ENCODE data around the gene TBPL1. TPM values are rescaled to one million over a fixed set of nuclear protein-coding genes. Genes with fewer than 3 reads are reported as not detected.
"Not testable (repeated sequence)": the region's sequence is repeated elsewhere in the genome, so short reads cannot be mapped to it uniquely, and the experiment has no call there.

Gene TBPL1
- 32.0 and 35.2 TPM in 2 replicates for total RNA-seq

DNA sequence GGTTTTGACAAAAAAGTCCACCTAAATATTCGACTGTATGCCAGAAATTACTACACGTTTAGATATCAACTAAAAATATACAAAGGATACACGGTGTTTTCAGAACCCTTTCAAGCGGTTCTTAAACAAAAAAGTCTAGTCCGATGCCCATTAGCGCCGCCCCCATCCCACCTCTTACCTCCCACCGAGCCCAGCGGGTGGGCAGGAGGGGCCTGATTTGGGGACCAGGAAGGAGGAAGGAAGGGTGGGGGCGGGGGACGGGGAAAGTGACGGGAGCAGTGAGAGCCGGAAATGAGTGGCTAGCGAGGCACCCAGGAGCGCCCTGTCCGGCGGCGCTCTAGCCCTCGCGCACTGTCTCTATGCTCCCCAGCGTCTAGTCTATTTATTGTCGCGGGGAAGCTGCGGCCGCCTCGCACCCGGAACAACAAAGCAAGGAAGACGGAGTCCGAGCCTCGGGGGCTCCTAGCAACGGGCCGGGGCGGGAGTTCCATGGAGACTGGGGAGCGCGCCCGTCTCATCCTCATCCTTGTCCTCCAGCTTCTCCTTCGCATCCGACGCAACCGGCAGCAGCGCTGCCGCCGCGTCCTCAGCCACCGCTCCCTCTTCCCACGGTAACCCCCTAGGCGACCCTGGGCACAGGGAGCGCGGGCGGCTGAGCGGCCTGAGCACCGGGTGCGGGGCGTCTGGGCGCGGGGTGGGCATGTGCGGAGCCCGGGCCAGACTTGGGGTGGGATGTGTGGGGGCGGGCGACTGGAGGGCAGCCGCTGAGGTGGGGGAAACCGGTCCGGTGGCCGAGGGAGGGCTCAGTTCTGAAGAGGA, at the start of gene TBPL1:
TSS of gene TBPL1 (plus strand) at position 410 of the 819 bp plus-strand sequence. CDS start 26,902 bp downstream, outside the sequence.
- DNase-seq, result peak; percentile 97

GRCh38 chr6:133903855-133904254, 49.2 kb upstream of the TBPL1 start:
- DNase-seq, result no peak

DNA sequence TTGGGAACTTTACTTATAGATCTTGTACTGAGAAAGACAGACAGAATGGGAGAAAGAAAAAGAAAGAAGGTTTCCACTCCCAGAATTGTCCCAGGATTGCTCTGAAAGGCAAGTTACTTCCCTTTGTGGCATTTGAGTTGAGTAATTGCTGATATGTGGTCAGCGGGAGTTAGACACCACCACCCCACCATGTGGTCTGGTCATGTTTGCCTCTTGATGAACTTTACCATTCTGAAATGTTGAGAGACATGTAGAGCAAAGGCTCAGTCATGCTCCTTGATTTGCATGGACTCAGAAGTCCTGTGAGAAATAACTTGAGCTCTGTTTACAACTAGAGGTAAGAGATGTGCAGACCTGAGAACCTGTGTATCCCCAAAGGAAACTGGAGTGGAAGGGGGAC, 47.0 kb upstream of the TBPL1 start:
- no peak for DNase-seq

DNA sequence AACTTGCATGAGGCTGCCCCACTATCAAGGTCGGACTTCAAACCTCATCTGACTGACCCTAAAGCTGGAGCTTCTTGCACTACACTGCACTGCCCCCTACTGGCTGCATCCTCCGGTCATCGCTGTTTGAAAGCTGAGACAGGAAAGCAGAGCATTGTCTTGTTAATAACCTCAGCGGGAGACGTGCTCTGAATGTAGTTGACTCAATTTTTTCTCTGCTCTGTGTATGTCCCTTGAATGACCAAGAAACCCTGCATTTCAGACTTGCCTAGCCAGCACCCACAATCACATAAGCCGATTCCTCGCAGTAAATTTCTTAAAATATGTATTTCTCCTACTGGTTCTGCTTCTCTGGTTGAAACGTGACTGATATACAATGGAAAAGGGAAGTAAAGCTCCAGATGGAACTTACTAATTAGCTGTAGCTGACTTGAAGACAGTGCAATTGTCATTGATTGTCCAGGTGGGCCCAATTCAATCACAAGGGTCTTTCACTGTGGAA, 36.3 kb upstream of the TBPL1 start:
- DNase-seq, result peak; percentile 92

GRCh38 chr6:133917781-133918180, 35.2 kb upstream of the TBPL1 start:
- DNase-seq, result no peak

- no peak for DNase-seq
These were observed 34.7 kb upstream of the TBPL1 start for GRCh38 chr6:133918208-133918930.

DNA sequence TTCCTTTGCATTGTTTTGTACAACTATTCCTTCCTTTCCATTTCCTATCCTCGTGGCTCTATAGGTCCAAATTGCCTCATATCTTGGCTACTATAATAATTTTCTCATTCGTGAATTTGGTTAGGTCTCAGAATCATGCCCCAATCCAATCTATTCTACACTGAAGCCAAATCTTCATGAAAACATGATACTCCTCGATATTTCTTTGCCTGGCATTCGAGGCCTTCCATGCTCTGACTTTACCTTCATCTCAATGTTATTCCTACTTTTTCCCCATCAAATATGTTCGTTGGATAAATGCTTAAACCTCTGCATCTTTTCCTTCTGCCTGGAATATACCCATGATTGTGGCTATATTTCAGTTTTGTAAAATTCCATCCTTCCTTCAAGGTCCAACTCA, 33.7 kb upstream of the TBPL1 start:
- DNase-seq, result no peak

DNA sequence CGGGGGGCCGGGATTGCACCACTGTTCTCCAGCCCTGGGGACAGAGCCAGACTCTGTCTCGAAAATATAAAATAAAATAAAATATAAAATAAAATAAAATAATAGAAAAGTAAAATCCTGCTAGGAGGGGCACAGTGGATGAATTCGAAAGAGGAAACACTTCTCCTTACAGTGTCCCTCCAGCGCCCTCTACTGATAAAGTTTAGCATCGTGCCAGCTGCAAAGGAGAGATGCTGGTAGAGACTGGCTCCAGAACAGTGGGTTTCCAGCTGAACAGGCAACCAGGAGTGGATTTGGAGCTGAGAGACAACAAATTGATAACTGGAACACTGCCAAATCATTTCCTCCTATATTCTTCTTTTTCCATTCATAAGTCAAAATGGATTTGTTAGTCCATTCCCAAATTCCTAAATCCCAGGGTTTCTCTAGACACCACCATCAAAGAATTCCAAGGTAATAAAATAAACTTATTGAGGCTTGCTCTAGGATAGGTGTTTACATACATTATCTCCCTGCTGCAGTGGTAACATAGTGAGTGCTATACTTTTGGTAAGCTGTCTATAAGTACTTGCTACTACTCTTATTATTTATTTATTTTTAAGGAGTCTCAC, 31.7 kb upstream of the TBPL1 start:
- DNase-seq, result peak; percentile 84

- peak; percentile 89 for DNase-seq
These were observed 29.0 kb upstream of the TBPL1 start for GRCh38 chr6:133923938-133924593.

DNA sequence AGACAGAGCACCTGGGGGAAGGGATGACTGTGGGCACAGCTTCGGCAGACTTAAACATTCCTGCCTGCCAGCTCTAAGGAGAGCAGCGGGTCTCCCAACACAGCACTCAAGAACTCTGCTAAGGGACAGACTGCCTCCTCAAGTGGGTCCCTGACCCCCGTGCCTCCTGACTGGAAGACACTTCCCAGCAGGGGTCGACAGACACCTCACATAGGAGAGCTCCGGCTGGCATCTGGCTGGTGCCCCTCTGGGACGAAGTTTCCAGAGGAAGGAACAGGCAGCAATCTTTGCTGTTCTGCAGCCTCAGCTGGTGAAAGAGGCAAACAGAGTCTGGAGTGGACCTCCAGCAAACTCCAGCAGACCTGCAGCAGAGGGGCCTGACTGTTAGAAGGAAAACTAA, 21.8 kb upstream of the TBPL1 start:
- DNase-seq, result not testable (repeated sequence)

DNA sequence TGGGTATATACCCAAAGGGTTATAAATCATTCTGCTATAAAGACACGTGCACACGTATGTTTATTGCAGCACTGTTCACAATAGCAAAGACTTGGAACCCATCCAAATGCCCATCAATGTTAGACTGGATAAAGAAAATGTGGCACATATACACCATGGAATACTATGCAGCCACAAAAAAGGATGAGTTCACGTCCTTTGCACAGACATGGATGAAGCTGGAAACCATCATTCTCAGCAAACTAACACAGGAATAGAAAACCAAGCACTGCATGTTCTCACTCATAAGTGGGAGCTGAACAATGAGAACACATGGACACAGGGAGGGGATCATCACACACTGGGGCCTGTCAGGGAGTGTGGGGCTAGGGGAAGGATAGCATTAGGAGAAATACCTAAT, 16.7 kb upstream of the TBPL1 start:
- DNase-seq, result not testable (repeated sequence)

DNA sequence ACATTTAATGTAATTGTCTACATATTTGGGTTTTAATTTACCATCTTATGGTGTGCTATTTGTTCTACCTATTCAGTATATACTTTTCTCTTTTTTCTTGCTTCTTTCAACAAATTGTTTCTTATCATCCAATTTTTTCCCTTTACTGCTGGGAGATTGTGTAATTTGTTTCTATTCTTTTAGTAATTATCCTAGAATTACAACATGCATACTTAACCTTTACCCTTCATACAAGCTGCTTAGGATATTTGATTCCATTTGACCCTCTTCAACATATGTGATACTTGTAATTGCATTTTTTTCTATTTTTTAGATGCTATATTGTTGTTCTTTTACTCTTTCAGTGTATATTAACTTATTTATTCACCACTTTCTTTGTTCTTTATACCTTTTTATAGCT, 15.1 kb upstream of the TBPL1 start:
- DNase-seq, result no peak

GRCh38 chr6:133938533-133938932, 14.5 kb upstream of the TBPL1 start:
- no peak for DNase-seq

- no peak for DNase-seq
These were observed 13.0 kb upstream of the TBPL1 start for GRCh38 chr6:133939778-133940667.

GRCh38 chr6:133945158-133945557, 7.9 kb upstream of the TBPL1 start:
- DNase-seq, result no peak

DNA sequence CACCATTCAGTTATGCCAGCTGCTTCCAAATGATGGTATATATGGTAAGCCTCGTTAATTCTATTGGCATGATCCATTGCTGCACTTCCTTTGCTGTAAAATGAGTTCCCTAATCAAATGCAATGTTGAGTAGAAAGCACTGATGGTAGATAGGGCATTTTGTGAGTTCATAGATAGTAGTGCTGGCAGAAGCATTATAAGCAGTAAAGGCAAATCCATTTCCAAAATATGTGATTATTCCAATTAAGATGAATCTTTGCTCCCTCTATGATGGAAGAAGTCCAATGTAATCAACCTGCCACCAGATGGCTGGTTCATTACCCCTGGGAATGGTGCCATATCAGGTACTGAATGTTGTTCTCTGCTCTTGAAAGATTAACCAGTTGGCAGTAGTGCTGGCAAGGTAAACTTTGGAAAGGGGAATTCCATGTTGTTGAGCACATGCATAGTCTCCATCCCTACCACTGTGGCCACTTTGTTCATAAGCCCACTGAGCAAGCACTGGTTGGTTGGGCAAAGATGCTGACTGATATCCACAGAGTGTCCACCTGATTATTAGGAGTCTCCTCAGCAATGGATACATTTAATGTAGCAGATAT, 5.6 kb upstream of the TBPL1 start:
- DNase-seq, result no peak

DNA sequence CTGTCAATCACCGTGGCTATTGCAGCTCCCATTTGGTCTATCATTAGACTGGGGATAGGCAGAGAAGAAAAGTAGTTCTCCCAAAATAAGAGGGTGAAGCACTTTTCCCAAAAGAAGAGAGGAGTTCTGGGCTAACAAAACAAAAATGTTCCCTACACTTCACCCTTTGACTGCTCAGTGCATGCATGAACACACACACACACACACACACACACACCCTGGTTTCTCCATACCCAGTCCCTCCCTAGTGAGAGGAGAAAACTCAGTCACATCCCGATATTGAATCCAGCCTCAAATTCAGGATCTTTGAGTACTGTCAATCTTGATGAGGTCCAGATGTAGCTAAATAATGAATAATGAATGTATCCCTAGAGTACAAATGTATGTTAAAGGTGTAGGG, 4.6 kb upstream of the TBPL1 start:
- no peak for DNase-seq

GRCh38 chr6:133951227-133951626, 1.8 kb upstream of the TBPL1 start:
- DNase-seq, result no peak

DNA sequence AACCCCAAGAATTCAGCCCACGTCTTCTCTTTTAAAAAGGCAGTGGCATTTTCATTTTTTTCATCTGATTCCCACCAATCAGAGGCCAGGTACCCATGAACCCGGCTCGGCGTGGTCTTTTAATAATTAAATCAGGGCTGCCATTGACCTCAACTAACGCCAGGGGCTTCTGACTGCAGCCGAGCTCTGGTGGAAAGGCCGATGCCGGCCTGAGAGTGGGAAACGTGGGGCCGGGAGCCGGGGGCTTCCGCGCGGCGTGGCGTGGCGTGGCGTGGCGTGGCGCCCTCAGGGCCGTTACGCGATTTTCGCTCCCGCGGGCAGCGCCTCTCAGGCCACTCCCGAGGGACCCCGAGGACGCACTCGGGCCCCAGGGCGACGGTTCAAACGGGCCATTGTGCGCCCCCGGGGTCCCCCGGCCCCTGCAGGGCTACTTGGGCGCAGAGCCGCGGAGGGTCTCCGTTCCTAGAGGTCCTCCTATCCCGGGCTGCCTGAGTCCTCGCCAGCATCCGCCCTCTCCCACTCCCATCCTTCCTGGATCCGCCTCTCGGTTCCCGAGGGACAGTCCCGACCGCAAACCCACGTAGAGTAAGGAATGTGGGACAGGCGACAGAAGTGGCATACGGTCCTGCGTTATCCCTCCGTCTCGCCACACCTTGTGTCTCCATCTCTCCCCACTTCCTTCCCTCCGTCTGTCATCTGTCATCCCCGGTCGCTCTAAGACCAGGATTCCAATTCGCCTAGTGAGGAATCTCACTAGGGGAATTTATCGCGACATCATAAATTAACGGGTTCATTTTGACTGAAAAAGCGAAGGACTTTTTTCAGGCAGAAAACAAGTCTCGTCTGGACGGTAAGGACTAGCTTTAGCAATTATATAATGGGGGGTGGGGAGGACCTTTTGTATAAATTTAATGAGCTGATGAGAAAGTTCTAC, 876 bp upstream of the TBPL1 start:
- peak; percentile 84 for DNase-seq

All from dermis blood vessel endothelial cell (primary cell).